IPS DF 4.7 (cell line): ENCODE measurements around the gene ARHGAP44.

Experiments
- DNase-seq: peaks from one replicate; pipeline ENCODE4 v3.0.0-alpha.2; 2013; ENCODE audit warnings: low spot score; ENCODE audit errors: extremely low read depth

Gene ARHGAP44

GRCh38 chr17:12896180-12896785, 107.0 kb downstream of the ARHGAP44 start:
- no peak for DNase-seq

DNA sequence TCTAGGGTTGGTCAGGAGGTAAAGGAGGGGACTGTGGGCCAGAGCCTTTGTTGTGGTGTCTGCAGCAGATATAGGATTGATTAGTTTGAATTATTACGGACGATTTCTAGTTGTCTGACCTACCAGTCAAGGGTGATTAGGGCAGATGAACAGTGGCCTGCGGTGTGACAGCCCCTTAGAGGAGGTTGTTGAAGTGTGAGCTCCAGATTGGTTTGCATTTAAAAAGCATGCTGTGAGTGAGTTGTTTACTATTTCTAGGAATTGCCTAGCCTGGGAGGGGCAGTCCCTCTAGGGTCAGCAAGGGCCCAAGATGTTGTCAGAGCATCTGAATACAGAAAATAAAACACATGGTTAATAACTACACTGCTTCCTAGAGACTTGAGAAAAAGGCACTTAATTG, 108.8 kb downstream of the ARHGAP44 start:
- DNase-seq: no peak

GRCh38 chr17:12899604-12900003, 110.3 kb downstream of the ARHGAP44 start:
- no peak for DNase-seq

DNA sequence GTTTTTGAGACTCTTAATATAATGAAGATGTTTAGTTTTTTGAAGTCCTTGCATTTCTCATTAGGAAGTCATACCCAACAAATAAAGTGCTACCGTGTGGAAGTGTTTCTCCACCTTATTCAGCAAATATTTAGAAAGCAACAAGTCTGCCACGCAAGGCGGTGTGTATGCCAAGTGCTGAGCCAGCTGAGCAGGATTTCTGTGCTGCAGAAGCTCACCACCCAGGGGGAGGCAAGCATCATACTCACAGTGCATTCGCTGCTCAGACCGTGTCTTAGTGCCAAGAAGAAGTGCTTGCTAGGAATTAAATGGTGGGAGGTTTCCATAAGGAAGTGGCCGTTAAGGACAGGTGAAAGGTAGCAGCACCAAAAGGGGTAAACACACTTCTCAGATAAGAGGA, 111.2 kb downstream of the ARHGAP44 start:
- DNase-seq: no peak

GRCh38 chr17:12902046-12902445, 112.7 kb downstream of the ARHGAP44 start:
- DNase-seq: no peak

DNA sequence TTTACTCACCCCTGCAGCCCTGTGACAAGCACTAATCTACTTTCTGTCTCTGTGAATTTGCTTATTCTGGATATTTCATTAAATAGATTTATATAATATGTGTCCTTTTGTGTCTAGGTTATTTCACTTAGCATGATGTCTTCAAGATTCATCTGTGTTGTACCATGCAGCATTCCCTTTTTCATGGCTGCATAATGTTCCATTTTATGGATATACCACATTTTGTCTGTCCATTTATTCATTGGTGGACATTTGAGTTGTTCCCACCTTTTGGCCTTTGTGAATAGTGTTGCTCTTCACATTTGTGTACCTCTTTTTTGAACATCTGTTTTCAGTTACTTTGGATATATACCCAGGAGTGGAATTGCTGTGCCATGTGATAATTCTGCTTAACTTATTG, 118.2 kb downstream of the ARHGAP44 start:
- DNase-seq: no peak

DNA sequence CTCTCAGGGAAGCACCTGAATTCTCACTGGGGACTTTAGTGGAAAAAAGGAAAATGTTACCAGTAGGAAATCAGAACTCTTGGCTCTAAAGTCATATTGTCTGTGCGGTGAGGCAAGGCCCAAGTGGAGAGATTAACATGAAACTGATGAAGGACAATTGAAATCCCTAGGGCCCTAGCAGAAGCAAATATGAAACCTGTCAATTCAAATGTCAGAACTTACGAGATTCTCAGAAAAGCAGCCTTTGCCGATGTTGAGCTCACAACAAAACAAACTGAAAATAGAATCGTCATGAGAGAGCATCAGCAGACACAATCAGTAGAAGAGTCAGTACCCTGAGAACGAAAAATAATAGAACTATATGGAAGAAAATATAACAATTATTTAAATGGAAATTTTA, 119.7 kb downstream of the ARHGAP44 start:
- DNase-seq: no peak

- no peak for DNase-seq
Measured at GRCh38 chr17:12909511-12909910, 120.2 kb downstream of the ARHGAP44 start.

DNA sequence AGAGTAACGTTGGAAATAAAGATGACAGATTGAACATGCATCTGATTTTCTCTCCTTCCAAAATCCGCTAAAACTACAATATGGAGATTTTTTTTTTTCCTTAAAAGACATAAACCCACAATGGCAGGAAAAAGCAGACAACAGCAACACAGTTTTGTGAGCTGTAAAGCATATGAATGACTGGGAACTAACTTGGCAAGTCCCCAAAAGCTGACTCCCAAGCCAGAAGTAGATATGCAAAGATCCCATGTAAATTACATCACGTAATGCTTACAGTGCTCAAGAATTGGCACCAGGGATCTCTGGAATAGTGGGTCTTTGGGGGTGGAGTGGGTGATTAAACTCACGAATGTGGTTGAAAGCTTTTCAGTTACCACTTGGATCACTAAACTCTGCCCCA, 121.9 kb downstream of the ARHGAP44 start:
- DNase-seq: no peak

DNA sequence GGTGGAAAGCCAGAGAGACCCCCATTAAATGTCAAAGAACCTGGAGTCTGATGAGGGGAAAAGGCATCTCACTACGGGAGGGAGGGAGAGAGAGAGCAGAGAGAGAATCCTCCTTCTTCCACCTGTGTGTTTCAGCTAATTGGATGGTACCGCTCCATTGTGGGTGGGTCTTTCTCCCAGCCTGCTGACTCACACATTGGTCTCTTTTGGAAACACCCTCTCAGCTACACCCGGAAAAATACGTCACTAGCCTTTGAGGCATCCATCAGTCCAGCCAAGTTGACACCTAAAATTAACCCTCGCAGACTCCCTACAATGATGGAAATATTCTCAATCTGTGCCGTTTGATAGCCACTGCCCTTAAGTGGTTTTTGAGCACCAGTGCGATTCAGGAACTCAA, 128.1 kb downstream of the ARHGAP44 start:
- no peak for DNase-seq

DNA sequence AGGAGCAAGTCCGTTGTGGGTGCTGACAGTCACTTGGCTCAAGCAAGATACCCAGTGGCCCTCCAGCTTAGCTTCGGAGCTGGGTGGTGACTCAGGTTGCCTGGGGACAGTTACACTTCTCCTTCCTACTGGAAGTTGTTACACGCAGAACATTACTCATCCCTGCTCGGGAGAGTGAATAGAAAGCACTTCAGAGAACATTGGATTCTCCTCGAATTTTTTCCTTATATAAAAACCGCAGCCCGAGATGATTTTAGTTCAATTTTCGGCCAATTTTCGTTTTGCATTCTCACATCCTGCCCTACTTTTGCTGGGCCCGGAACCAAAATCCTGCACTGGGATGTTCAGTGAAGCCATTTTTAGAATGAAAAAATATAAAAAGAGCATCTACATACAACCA, 128.8 kb downstream of the ARHGAP44 start:
- no peak for DNase-seq

- no peak for DNase-seq
Measured at GRCh38 chr17:12922120-12922519, 132.8 kb downstream of the ARHGAP44 start.

- DNase-seq: no peak
Measured at GRCh38 chr17:12924614-12925013, 135.3 kb downstream of the ARHGAP44 start.

DNA sequence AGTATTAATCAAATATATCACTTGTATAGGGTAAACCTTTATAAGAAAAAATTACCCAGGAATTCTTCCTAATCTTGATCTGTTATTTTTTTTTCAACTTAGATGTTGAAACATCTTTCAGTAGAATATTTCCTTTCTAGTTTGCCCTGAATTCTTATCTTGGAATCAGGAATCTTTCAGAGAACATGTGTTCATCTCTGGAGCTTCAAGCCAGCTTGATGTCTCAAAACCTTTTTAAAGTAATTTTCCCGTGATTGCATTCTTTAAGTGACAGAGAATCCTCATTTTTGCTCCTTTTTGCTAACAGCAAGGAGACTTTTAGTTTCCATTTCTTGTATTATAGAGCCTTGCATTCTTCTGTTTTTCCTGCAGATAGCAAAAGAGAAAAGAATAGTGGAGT, 137.7 kb downstream of the ARHGAP44 start:
- no peak for DNase-seq

DNA sequence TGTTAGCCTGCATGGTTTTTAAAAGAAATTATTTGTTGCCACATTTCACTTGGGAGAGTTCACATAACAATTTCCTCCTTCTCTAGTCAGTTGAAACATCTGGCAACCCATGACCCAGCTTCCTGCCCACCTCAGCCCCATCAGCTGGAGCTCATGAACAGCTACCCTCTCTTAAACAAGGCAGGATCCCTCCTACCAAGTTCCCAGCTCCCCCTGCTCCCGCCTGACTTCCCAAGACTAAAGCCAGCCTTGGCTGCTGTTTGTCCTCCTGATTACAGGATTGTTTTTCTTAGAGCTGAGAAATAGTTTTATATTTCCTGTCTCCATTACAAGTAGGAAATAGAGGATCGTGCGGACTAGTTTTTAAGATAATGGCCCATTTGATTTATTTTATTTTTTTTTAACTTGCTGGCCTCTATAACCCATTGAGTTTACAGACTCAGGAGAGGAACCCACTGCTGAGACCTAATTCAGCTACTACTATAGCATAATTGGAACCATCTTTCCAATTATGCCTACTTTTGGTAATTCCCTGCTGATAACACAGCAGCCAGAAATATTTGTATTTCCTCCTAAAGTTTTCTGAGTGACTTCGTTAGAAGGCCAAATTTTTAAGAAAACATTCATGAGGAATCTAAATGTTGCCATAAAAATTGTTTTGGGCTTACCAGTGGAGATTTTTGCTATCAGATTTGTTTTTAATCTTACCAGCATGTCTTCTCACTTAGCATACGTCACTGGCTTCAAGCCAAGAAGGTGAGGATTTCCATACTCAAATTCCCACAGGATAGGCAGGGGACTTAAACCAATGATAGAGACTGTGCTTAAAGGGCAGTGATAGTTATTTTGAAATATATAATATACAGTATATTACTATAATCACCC, 138.5 kb downstream of the ARHGAP44 start:
- DNase-seq: no peak

GRCh38 chr17:12928736-12929135, 139.4 kb downstream of the ARHGAP44 start:
- no peak for DNase-seq

DNA sequence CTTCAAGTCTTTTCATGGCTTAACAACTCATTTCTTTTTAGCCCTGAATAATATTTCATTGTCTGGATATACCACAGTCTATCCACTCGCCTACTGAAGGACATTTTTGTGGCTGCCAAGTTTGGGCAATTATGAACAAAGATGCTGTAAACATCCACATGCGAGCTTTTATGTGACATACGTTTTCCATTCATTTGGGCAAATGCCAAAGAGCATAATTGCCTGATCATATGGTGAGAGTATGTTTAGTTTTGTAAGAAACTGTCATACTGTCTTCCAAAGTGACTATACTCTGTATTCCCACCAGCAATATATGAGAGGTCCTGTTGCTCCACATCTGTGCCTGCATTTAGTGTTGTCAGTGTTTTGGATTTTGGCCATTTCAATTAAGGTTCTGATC, 147.2 kb downstream of the ARHGAP44 start:
- DNase-seq: no peak

- DNase-seq: no peak
Measured at GRCh38 chr17:12940699-12941098, 151.4 kb downstream of the ARHGAP44 start.

DNA sequence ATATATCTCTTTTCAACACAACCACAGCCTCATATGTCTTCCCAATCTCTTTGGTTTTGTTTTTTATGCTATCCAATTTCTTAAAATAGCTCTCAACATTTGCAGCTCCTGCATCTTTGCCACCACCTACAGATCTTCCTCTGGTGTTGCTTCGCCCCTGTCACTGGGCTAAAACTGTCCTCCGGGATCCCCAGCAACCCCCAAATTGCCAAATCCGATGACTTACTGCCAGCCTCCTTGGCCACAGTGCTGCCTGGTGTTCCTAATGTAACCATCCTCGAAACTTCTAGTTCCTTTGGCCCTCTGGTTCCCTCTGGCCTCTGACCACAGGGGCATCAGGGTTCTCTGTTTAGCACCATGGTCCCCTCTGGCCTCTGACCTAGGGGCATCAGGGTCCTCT, 157.7 kb downstream of the ARHGAP44 start:
- DNase-seq: no peak

- DNase-seq: no peak
Measured at GRCh38 chr17:12952012-12952411, 162.7 kb downstream of the ARHGAP44 start.

DNA sequence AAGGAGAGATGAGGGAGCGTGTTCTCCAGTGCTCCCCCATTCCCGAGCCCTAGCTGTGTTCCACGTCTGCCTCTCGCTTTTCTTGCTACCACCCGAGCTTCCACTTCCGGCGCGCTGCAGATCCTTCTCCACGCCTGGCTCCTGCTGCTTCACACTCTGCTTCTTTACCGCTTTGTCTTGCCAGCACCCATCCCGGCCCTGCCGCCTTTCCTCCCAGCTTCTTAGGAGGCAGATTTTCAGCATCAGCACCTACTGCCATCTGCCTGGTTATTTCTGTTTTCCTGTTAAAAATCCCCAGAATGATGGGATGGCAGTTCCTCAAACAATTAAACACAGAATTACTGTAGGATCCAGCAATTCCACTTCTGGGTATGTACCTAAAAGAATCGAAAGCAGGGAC, 163.9 kb downstream of the ARHGAP44 start:
- no peak for DNase-seq

- DNase-seq: no peak
Measured at GRCh38 chr17:12955521-12955920, 166.2 kb downstream of the ARHGAP44 start.

DNA sequence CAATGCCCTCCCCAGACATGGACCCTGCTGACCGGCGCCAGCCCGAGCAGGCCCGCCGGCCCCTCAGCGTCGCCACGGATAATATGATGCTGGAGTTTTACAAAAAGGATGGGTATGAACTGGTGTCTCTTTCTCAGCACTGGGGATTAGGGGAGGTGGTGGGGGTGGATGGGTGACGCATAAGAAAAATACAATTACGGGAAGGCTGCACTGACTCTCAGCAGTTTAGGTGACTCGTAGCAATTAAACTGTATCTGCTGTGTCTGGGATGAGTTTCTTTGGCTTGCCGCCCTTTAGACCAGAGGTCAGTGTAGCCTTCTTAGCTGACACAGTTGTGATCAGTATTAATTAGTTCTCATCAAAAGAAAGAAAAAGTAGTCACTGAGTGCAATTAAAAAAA, 169.5 kb downstream of the ARHGAP44 start:
- no peak for DNase-seq
